Endothelial cell of umbilical vein (primary cell): Measurements from ENCODE around the gene LRP3.

Experiments
- GATA2 ChIP-seq: IDR thresholded peaks from 2 replicates; pipeline ENCODE4 v1.7.0; 2011; ENCODE audit warnings: low read depth, mild to moderate bottlenecking, moderate library complexity, mixed read lengths, low read length; ENCODE audit not compliant: insufficient read length, insufficient read depth
- MYC ChIP-seq: IDR thresholded peaks from one replicate; pipeline ENCODE4 v1.6.1; 2011; ENCODE audit warnings: mild to moderate bottlenecking, low read depth, low read length
- POLR2A ChIP-seq: IDR thresholded peaks from 2 replicates; pipeline ENCODE4 v1.6.1; 2012; ENCODE audit warnings: low read depth, mild to moderate bottlenecking, control low read depth, low read length
- POLR2AphosphoS5 ChIP-seq: IDR thresholded peaks from 2 replicates; pipeline ENCODE4 v1.6.1; 2012; ENCODE audit warnings: low read depth, mild to moderate bottlenecking, control low read depth, low read length, moderate library complexity; ENCODE audit not compliant: insufficient read depth
- TF ChIP-seq, protein P1 (sequence below), 2 donors: IDR thresholded peaks; 1 replicate in 1 of 2; 2 replicates in 1 of 2; pipeline ENCODE4 v1.5.1; 2011; ENCODE audit warnings: low read length in 2 of 2, mild to moderate bottlenecking in 2 of 2, moderate library complexity in 2 of 2, control low read depth in 1 of 2, inconsistent platforms in 1 of 2, low read depth in 1 of 2; ENCODE audit not compliant: insufficient read depth in 1 of 2; ENCODE audit errors: extremely low read depth in 1 of 2

- TF ChIP-seq, protein P1, sequence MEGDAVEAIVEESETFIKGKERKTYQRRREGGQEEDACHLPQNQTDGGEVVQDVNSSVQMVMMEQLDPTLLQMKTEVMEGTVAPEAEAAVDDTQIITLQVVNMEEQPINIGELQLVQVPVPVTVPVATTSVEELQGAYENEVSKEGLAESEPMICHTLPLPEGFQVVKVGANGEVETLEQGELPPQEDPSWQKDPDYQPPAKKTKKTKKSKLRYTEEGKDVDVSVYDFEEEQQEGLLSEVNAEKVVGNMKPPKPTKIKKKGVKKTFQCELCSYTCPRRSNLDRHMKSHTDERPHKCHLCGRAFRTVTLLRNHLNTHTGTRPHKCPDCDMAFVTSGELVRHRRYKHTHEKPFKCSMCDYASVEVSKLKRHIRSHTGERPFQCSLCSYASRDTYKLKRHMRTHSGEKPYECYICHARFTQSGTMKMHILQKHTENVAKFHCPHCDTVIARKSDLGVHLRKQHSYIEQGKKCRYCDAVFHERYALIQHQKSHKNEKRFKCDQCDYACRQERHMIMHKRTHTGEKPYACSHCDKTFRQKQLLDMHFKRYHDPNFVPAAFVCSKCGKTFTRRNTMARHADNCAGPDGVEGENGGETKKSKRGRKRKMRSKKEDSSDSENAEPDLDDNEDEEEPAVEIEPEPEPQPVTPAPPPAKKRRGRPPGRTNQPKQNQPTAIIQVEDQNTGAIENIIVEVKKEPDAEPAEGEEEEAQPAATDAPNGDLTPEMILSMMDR (IDR thresholded peaks at IDR 0.05; ENCODE audit: extremely low read depth in 1 of 2, insufficient read depth in 1 of 2, low read depth in 1 of 2, low read length in 2 of 2), result peak; percentile 22 to 48
- no peak for TF ChIP-seq POLR2AphosphoS5
- TF ChIP-seq POLR2A, result no peak
- TF ChIP-seq GATA2, result no peak
- TF ChIP-seq MYC, result no peak
Measured at GRCh38 chr19:33177417-33177979, 16.6 kb upstream of the LRP3 start.
